ENCODE data around the gene PLA2G4A. TPM values are rescaled to one million over a fixed set of nuclear protein-coding genes. Genes with fewer than 3 reads are reported as not detected.

PLA2G4A gene
- total and polyA plus RNA-seq, 2 donors (not counting 1 experiment from before 2014, with no cell fraction given): 0.15 TPM; not detected in 1

DNA sequence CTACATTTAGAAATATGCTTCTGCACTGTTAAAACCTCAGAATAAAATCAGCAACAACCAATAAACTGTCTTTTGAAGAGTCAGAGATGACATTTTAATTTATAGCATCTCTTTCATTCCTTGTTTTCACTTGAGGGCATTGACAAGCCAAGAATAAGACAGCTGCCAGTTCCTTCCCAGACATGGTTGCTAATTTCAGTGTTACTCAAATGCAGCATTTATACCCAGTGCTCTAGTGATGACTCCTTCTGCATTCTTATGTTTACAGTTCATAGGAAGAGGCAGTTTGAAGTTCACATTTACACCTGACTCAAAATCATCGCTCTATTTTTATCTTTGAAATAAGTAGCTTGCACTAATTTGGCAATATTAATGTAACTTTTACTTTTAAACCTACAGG is 44.9 kb downstream of the PLA2G4A start:
- Histone ChIP-seq H4K20me1 (ENCODE audit: control insufficient read depth, insufficient read depth, low read length, poor library complexity, severe bottlenecking) (no peaks in the 10 kb centered on the region), H3K27me3 (replicated peaks in 1 of 4; ENCODE audit: control extremely low read depth in 1 of 4, control insufficient read depth in 3 of 4, insufficient read depth in 4 of 4, low read length in 3 of 4) (no peaks in the 10 kb centered on the region), H3K4me2 (replicated peaks; ENCODE audit: low read depth, low read length, poor library complexity, severe bottlenecking) (no peak overlapping the region), H3K36me3 (replicated peaks in 1 of 2; ENCODE audit: control extremely low read depth in 1 of 2, control insufficient read depth in 1 of 2, extremely low read depth in 1 of 2, insufficient read depth in 2 of 2, low read length in 1 of 2) (no peaks in the 10 kb centered on the region), H3K9ac (ENCODE audit: low read length) (no peak overlapping the region), H3K9me3 (ENCODE audit: control extremely low read depth in 1 of 3, control insufficient read depth in 2 of 3, insufficient read depth in 1 of 3, low read length in 2 of 3) (no peaks in the 10 kb centered on the region), H2AFZ (ENCODE audit: insufficient read depth, low read depth, low read length, poor library complexity, severe bottlenecking) (no peak overlapping the region), H3K27ac (ENCODE audit: low read length in 2 of 2) (no peak overlapping the region), H3K4me1 (ENCODE audit: control insufficient read depth in 2 of 2, insufficient read depth in 2 of 2, low read length in 2 of 2) (no peaks in the 10 kb centered on the region), H3K79me2 (ENCODE audit: control insufficient read depth, insufficient read depth, low read length) (no peaks in the 10 kb centered on the region), H3K4me3 (ENCODE audit: control extremely low read depth in 1 of 5, extremely low read depth in 1 of 5, insufficient read depth in 1 of 5, low read depth in 2 of 5, low read length in 4 of 5) (no peak overlapping the region)
- H3K27me3 Mint-ChIP-seq: no peaks in the 10 kb centered on the region
- H3K4me1 Mint-ChIP-seq: no peaks in the 10 kb centered on the region
- TF ChIP-seq, protein P1, sequence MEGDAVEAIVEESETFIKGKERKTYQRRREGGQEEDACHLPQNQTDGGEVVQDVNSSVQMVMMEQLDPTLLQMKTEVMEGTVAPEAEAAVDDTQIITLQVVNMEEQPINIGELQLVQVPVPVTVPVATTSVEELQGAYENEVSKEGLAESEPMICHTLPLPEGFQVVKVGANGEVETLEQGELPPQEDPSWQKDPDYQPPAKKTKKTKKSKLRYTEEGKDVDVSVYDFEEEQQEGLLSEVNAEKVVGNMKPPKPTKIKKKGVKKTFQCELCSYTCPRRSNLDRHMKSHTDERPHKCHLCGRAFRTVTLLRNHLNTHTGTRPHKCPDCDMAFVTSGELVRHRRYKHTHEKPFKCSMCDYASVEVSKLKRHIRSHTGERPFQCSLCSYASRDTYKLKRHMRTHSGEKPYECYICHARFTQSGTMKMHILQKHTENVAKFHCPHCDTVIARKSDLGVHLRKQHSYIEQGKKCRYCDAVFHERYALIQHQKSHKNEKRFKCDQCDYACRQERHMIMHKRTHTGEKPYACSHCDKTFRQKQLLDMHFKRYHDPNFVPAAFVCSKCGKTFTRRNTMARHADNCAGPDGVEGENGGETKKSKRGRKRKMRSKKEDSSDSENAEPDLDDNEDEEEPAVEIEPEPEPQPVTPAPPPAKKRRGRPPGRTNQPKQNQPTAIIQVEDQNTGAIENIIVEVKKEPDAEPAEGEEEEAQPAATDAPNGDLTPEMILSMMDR (IDR thresholded peaks at IDR 0.05): no peak
- no peak for TF ChIP-seq EZH2 (IDR thresholded peaks at IDR 0.05; ENCODE audit: borderline replicate concordance, insufficient read depth, low read depth, low read length, poor library complexity, severe bottlenecking)
- ChIA-PET POLR2A (no interaction called here), CTCF (no interaction called here)
- intact Hi-C loops (cut with micrococcal nuclease): no loop called here
- no peak for ATAC-seq (ENCODE audit: low read depth)
- WGBS (ENCODE audit: insufficient coverage): no CpG with 5 or more reads among the region's 1 CpG
- H3K27ac Mint-ChIP-seq: no peak overlapping the region
- H3K9me3 Mint-ChIP-seq (ENCODE audit: insufficient read depth): no peaks in the 10 kb centered on the region
- H3K4me3 Mint-ChIP-seq: no peak overlapping the region
- DNase-seq: no peak

DNA sequence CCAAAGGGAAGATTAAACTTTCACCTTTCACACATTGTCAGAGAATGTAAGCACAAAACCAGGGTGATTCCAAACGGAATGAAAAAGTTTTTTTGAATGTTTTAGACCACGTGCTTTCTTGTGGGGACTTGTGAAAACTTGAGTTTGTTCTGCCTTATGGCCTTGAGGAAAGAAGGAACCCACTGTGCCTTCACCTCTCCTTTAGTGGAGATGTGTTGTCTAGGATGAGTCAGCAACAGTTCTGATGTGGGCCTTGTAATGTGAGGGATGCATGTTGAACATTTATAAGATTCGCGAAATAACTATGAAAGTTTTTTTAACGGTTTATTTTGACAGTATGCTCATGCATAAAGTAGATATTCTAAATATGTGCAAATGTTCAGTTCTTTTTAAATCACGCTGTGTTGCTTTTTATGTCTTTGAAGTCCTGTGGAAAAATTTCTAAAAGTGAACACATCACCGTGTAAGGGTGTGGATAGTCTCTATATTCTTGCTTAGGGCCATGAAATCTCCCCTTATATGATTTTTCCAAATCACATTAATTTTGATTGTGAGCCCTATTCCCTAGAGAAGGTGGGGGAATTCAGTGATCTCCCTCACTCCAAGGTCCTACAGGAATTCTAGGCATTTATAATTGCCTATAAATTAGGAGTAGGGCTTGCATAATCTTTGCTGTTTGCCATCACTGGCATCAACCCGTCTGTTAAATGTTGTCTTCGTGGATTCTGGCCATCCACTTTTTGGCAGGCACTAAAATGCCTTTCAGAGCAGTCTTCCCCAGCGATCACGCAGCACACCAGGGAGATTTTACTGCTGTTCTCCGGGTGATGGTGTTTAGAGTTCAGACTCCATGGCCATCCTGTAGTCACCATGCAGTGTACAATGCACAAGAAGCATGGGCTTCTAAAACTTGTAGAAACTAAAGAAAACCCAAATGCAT is 47.4 kb downstream of the PLA2G4A start:
- H3K4me2 ChIP-seq (replicated peaks; ENCODE audit: low read depth, low read length, poor library complexity, severe bottlenecking): no peak overlapping the region
- no peaks in the 10 kb centered on the region for H3K9me3 Mint-ChIP-seq (ENCODE audit: insufficient read depth)
- H3K4me3 Mint-ChIP-seq: no peak overlapping the region
- no peaks in the 10 kb centered on the region for H4K20me1 ChIP-seq (ENCODE audit: control insufficient read depth, insufficient read depth, low read length, poor library complexity, severe bottlenecking)
- no peak overlapping the region for H3K27ac Mint-ChIP-seq
- no peak overlapping the region for H3K9ac ChIP-seq (ENCODE audit: low read length)
- H3K4me1 Mint-ChIP-seq: no peaks in the 10 kb centered on the region
- H2AFZ ChIP-seq (ENCODE audit: insufficient read depth, low read depth, low read length, poor library complexity, severe bottlenecking): no peak overlapping the region
- POLR2A ChIA-PET: no interaction called here
- no peaks in the 10 kb centered on the region for H3K27me3 Mint-ChIP-seq
- no peak overlapping the region for H3K27ac ChIP-seq (ENCODE audit: low read length in 2 of 2)
- intact Hi-C loops (cut with micrococcal nuclease): no loop called here
- no peaks in the 10 kb centered on the region for H3K4me1 ChIP-seq (ENCODE audit: control insufficient read depth in 2 of 2, insufficient read depth in 2 of 2, low read length in 2 of 2)
- TF ChIP-seq, protein P1 (IDR thresholded peaks at IDR 0.05): no peak
- TF ChIP-seq EZH2 (IDR thresholded peaks at IDR 0.05; ENCODE audit: borderline replicate concordance, insufficient read depth, low read depth, low read length, poor library complexity, severe bottlenecking): no peak
- H3K79me2 ChIP-seq (ENCODE audit: control insufficient read depth, insufficient read depth, low read length): no peaks in the 10 kb centered on the region
- CTCF ChIA-PET: no interaction called here
- WGBS (ENCODE audit: insufficient coverage): 87% methylated on average over 5 of the region's 12 CpGs
- H3K36me3 ChIP-seq (replicated peaks in 1 of 2; ENCODE audit: control extremely low read depth in 1 of 2, control insufficient read depth in 1 of 2, extremely low read depth in 1 of 2, insufficient read depth in 2 of 2, low read length in 1 of 2): no peaks in the 10 kb centered on the region
- no peak for ATAC-seq (ENCODE audit: low read depth)
- H3K4me3 ChIP-seq (ENCODE audit: control extremely low read depth in 1 of 5, extremely low read depth in 1 of 5, insufficient read depth in 1 of 5, low read depth in 2 of 5, low read length in 4 of 5): no peak overlapping the region
- no peaks in the 10 kb centered on the region for H3K27me3 ChIP-seq (replicated peaks in 1 of 4; ENCODE audit: control extremely low read depth in 1 of 4, control insufficient read depth in 3 of 4, insufficient read depth in 4 of 4, low read length in 3 of 4)
- DNase-seq: no peak
- no peaks in the 10 kb centered on the region for H3K9me3 ChIP-seq (ENCODE audit: control extremely low read depth in 1 of 3, control insufficient read depth in 2 of 3, insufficient read depth in 1 of 3, low read length in 2 of 3)

All from B cell (primary cell).